ENCODE measurements around the gene KMT2B. TPM values are rescaled to one million over a fixed set of nuclear protein-coding genes. Genes with fewer than 3 reads are reported as not detected.

Gene KMT2B
- total RNA-seq, 4 donors from 2014 or later: 33.1 to 74.7 (median 42.0) TPM

DNA sequence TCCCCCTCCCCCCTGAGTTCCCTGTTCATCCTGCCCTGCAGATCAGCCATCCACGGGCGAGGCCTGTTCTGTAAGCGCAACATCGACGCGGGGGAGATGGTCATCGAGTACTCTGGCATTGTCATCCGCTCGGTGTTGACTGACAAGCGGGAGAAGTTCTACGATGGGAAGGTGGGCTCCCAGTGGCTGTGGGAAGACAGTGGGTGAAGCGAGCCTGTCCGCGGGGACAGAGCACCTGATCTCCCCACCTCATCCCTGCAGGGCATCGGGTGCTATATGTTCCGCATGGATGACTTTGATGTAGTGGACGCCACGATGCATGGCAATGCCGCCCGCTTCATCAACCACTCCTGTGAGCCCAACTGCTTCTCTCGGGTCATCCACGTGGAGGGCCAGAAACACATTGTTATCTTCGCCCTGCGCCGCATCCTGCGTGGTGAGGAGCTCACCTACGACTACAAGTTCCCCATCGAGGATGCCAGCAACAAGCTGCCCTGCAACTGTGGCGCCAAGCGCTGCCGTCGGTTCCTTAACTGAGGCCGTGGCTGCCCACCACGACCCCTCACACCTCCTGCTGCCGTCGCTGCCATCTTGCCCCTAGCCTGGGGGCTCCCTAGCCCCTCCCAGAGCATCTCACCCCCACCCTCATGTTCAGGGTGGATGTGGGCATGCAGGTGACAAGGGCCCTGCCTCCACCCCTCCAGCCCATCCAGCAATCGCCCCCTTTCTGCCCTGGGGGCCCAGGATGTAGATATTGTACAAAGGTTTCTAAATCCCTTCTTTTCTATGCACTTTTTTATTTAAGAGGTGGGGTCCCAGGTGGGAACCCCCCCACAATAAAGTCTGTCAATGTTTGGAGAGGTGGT lies 20.5 kb downstream of the KMT2B start:
- 89 to 90% methylated on average over 37 of the region's 37 CpGs for WGBS, 2 donors
- intact Hi-C loops (cut with DNase I; ENCODE audit: low total_unique reads): no loop called here
- H3K4me3 ChIP-seq (ENCODE audit: low read depth, poor library complexity, severe bottlenecking): no peak overlapping the region
- DNase-seq (ENCODE audit: low spot score in 2 of 2): no peak
- TF ChIP-seq, protein P1, sequence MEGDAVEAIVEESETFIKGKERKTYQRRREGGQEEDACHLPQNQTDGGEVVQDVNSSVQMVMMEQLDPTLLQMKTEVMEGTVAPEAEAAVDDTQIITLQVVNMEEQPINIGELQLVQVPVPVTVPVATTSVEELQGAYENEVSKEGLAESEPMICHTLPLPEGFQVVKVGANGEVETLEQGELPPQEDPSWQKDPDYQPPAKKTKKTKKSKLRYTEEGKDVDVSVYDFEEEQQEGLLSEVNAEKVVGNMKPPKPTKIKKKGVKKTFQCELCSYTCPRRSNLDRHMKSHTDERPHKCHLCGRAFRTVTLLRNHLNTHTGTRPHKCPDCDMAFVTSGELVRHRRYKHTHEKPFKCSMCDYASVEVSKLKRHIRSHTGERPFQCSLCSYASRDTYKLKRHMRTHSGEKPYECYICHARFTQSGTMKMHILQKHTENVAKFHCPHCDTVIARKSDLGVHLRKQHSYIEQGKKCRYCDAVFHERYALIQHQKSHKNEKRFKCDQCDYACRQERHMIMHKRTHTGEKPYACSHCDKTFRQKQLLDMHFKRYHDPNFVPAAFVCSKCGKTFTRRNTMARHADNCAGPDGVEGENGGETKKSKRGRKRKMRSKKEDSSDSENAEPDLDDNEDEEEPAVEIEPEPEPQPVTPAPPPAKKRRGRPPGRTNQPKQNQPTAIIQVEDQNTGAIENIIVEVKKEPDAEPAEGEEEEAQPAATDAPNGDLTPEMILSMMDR (IDR thresholded peaks at IDR 0.05): no peak

DNA sequence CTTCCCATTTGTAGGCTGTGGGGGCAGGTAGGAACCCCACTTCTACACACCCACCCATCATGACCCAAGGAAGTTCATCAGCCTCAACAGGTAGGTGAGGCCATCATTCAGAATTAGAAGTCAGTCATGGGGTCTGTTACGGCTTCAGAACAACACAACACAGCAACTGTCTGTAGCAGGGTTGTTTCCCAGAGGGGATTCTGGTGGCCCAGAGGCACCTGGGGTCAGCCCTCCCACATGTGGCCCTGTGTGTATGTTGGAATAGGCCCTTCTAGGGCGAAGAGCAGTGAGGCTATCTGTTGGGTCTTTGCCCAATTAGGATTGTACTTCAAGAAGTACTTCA lies 21.1 kb downstream of the KMT2B start:
- WGBS, 2 donors: 91 to 96% methylated on average over 2 of the region's 2 CpGs
- H3K4me3 ChIP-seq (ENCODE audit: low read depth, poor library complexity, severe bottlenecking): no peak overlapping the region
- TF ChIP-seq, protein P1 (IDR thresholded peaks at IDR 0.05): no peak
- intact Hi-C loops (cut with DNase I; ENCODE audit: low total_unique reads): no loop called here
- DNase-seq (ENCODE audit: low spot score in 2 of 2): no peak

GRCh38 chr19:35739275-35740107 lies 21.7 kb downstream of the KMT2B start:
- TF ChIP-seq POLR2A (IDR thresholded peaks at IDR 0.05): no peak
- TF ChIP-seq, protein P1 (IDR thresholded peaks at IDR 0.05): no peak
- 70 to 74% methylated on average over 25 to 29 of the region's 29 CpGs for WGBS, 2 donors
- intact Hi-C loops (cut with DNase I; ENCODE audit: low total_unique reads): no loop called here
- DNase-seq (ENCODE audit: low spot score in 2 of 2): no peak
- no peak overlapping the region for H3K4me3 ChIP-seq (ENCODE audit: low read depth, poor library complexity, severe bottlenecking)

- intact Hi-C loops (cut with DNase I; ENCODE audit: low total_unique reads): no loop called here
- TF ChIP-seq, protein P1 (IDR thresholded peaks at IDR 0.05): no peak
- TF ChIP-seq POLR2A (IDR thresholded peaks at IDR 0.05): no peak
- peak overlapping the region; percentile 28 for H3K4me3 ChIP-seq (ENCODE audit: low read depth, poor library complexity, severe bottlenecking)
- no peak for DNase-seq (ENCODE audit: low spot score in 2 of 2)
- WGBS, 2 donors: 4 to 9% methylated on average over 10 to 14 of the region's 16 CpGs
Observed at GRCh38 chr19:35740108-35740422, 22.3 kb downstream of the KMT2B start.

DNA sequence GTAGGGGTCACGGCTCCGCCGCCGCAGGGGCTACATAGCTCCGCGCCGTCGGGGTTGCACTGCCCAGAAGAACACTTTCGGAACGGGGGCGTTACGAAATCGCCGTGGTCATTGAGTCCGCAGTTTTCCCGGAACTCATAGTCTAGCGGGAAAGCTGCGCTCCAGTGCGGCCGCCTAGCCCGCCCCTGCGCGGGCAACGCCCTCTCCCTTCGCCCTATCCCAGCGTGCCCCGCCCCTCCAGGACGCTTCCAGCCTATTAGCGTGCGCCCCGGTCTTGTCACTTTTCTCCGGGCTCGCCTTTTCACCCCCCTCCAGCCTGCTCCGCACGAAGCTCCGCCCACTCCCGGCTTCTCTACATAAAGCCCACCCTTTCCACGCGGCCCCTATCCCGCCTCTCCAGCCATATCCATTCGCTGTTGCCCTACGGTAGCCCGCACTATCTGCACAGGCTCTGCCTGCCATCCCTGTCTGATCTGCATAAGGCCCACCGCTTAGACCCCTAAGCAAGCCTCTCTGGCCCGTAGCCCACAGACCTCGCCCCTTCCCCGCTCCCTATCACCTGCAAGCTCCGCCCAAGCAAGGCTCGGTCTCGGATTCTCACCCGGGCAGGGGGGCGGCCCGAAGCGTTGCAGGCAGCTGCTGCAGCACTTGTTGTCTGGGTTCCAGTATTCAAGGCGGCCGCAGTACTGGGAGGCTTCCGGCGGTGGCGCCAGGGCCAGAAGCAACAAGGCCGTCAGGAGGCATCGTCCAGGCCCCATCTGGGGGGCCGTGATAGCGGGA lies 22.8 kb downstream of the KMT2B start:
- 0 to 1% methylated on average over 43 to 58 of the region's 63 CpGs for WGBS, 2 donors
- intact Hi-C loops (cut with DNase I; ENCODE audit: low total_unique reads): no loop called here
- DNase-seq (ENCODE audit: low spot score in 2 of 2): peak; percentile 97 to 100
- peak overlapping the region; percentile 35 for H3K4me3 ChIP-seq (ENCODE audit: low read depth, poor library complexity, severe bottlenecking)
- no peak for TF ChIP-seq POLR2A (IDR thresholded peaks at IDR 0.05)
- TF ChIP-seq, protein P1 (IDR thresholded peaks at IDR 0.05): peak in 1 of 3 donors; percentile 30

Data from lower leg skin (tissue), 4 donors.